Lung (tissue), 12 donors: ENCODE measurements around the gene PRKG1. TPM values are rescaled to one million over a fixed set of nuclear protein-coding genes. Genes with fewer than 3 reads are reported as not detected.

Experiments used
- ATAC-seq: fragments of 200-7000 bp; cut with Tn5 transposase; one replicate; pipeline ENCODE4 v1.9.1; 2020; ENCODE audit warnings: moderate number of reproducible peaks; ENCODE audit not compliant: insufficient read depth, low FRiP score
- DNase-seq, 3 donors: peaks; one replicate each; pipeline ENCODE4 v3.0.0-alpha.2; 2013 to 2017
- H3K27ac ChIP-seq, 2 donors: one replicate each; pipeline ENCODE4 v1.5.1; 2013; ENCODE audit warnings: mild to moderate bottlenecking in 2 of 2, moderate library complexity in 2 of 2, control low read depth in 1 of 2, inconsistent platforms in 1 of 2, low read depth in 1 of 2, low read length in 1 of 2
- H3K27me3 ChIP-seq, 3 donors: one replicate each; pipeline ENCODE4 v1.5.1; 2013; ENCODE audit warnings: low read length in 2 of 3; ENCODE audit not compliant: control insufficient read depth in 3 of 3, insufficient read depth in 3 of 3
- H3K36me3 ChIP-seq, 4 donors: one replicate each; pipeline ENCODE4 v1.5.1; 2013; ENCODE audit warnings: low read length in 4 of 4, mild to moderate bottlenecking in 1 of 4, moderate library complexity in 1 of 4; ENCODE audit not compliant: control insufficient read depth in 4 of 4, insufficient read depth in 4 of 4
- H3K4me1 ChIP-seq, 5 donors: one replicate each; pipeline ENCODE4 v1.5.1; 2013; ENCODE audit warnings: low read length in 5 of 5, mild to moderate bottlenecking in 2 of 5, moderate library complexity in 1 of 5; ENCODE audit not compliant: control insufficient read depth in 5 of 5, insufficient read depth in 5 of 5
- H3K4me3 ChIP-seq: one replicate; pipeline ENCODE4 v1.5.1; 2013; ENCODE audit warnings: mild to moderate bottlenecking, control low read depth, moderate library complexity
- H3K9ac ChIP-seq, 2 donors: one replicate each; pipeline ENCODE4 v1.5.1; 2013; ENCODE audit warnings: low read length in 2 of 2, control low read depth in 1 of 2; ENCODE audit not compliant: insufficient read depth in 1 of 2
- H3K9me3 ChIP-seq, 4 donors: one replicate each; pipeline ENCODE4 v1.5.1; 2013; ENCODE audit warnings: low read length in 3 of 4, mild to moderate bottlenecking in 1 of 4, moderate library complexity in 1 of 4; ENCODE audit not compliant: control insufficient read depth in 4 of 4, insufficient read depth in 3 of 4
- CTCF ChIP-seq: IDR thresholded peaks from 2 replicates; pipeline ENCODE4 v1.5.1; 2012; ENCODE audit warnings: mild to moderate bottlenecking; ENCODE audit errors: control extremely low read depth, extremely low read depth
- WGBS, 2 donors: extraction: QIAGEN DNeasy Blood & Tissue Kit; methylation state at CpG; one replicate each; pipeline ENCODE4 v1.1.7; 2013; 5-methylcytosine and 5-hydroxymethylcytosine counted together
- polyA plus RNA-seq, 2 donors: library from polyadenylated mRNA; stranded (reverse); fragments of 200-250 nt; gene quantifications; one replicate each; pipeline ENCODE4 v1.2.1, GENCODE V29; 2013
- total RNA-seq, 2 donors: library from RNA; depleted of rRNA in 1 of 2; stranded (reverse); fragments of >200 nt in 1 of 2; gene quantifications; one replicate each; pipeline ENCODE4 v1.2.1, GENCODE V29; 2014 to 2021
- donor health status: control.
- donor health status: control.
- donor health status: Bipolar disorder and iron deficiency.
- donor health status: healthy.
- donor health status: DM: yes; HTN: yes; CAD: no.

Gene PRKG1
- total and polyA plus RNA-seq, 4 donors, result 2.1 to 50.8 (median 15.1) TPM

- H3K9me3 ChIP-seq, result no peaks in the 10 kb centered on the region
- 86 to 91% methylated on average over 3 of the region's 3 CpGs for WGBS, 2 donors
- no peak for TF ChIP-seq CTCF
- no peak overlapping the region for H3K4me3 ChIP-seq
- no peak overlapping the region for H3K9ac ChIP-seq
- DNase-seq (no peak), ATAC-seq (no peak)
- H3K27me3 ChIP-seq, result no peaks in the 10 kb centered on the region
- H3K27ac ChIP-seq, result no peak overlapping the region
- H3K4me1 ChIP-seq, result peaks cover 0 to 2% (median 0%) of the 10 kb centered on the region in 5 donors
- peaks cover 0 to 4% (median 1%) of the 10 kb centered on the region in 4 donors for H3K36me3 ChIP-seq
Observed at GRCh38 chr10:51808187-51808586, 733.9 kb downstream of the PRKG1 start.

- Histone ChIP-seq H3K27ac (no peak overlapping the region), H3K9me3 (no peaks in the 10 kb centered on the region), H3K27me3 (no peaks in the 10 kb centered on the region), H3K9ac (no peak overlapping the region), H3K36me3 (no peaks in the 10 kb centered on the region), H3K4me1 (peaks cover 0 to 2% (median 0%) of the 10 kb centered on the region in 5 donors), H3K4me3 (no peak overlapping the region)
- WGBS, 2 donors, result 65 to 88% methylated on average over 2 of the region's 2 CpGs
- TF ChIP-seq CTCF, result no peak
- ATAC-seq, result no peak
- DNase-seq, result no peak
Observed at GRCh38 chr10:51815723-51816122, 741.4 kb downstream of the PRKG1 start.

- ATAC-seq (no peak), DNase-seq (no peak)
- 44 to 50% methylated on average over 2 of the region's 2 CpGs for whole genome bisulfite sequencing, 2 donors
- no peak overlapping the region for H3K9ac ChIP-seq
- H3K36me3 ChIP-seq, result no peaks in the 10 kb centered on the region
- TF ChIP-seq CTCF, result no peak
- no peaks in the 10 kb centered on the region for H3K4me1 ChIP-seq
- no peaks in the 10 kb centered on the region for H3K9me3 ChIP-seq
- H3K27me3 ChIP-seq, result no peaks in the 10 kb centered on the region
- H3K27ac ChIP-seq, result no peak overlapping the region
- H3K4me3 ChIP-seq, result no peak overlapping the region
Observed at GRCh38 chr10:51821045-51821444, 746.8 kb downstream of the PRKG1 start.

- no peak for DNase-seq
- ATAC-seq, result no peak
- Histone ChIP-seq H3K4me1 (no peaks in the 10 kb centered on the region), H3K27ac (no peak overlapping the region), H3K9ac (no peak overlapping the region), H3K27me3 (no peaks in the 10 kb centered on the region), H3K36me3 (no peaks in the 10 kb centered on the region), H3K4me3 (no peak overlapping the region), H3K9me3 (no peaks in the 10 kb centered on the region)
- TF ChIP-seq CTCF, result no peak
Observed at GRCh38 chr10:51821745-51822144, 747.5 kb downstream of the PRKG1 start.
